ENCODE data around the gene EEFSEC. TPM values are rescaled to one million over a fixed set of nuclear protein-coding genes. Genes with fewer than 3 reads are reported as not detected.

Gene EEFSEC
- total and polyA plus RNA-seq, 2 of the 8 experiments (the other 6 are each of a cell fraction or from before 2014, with no cell fraction given): 13.1 to 19.8 TPM

DNA sequence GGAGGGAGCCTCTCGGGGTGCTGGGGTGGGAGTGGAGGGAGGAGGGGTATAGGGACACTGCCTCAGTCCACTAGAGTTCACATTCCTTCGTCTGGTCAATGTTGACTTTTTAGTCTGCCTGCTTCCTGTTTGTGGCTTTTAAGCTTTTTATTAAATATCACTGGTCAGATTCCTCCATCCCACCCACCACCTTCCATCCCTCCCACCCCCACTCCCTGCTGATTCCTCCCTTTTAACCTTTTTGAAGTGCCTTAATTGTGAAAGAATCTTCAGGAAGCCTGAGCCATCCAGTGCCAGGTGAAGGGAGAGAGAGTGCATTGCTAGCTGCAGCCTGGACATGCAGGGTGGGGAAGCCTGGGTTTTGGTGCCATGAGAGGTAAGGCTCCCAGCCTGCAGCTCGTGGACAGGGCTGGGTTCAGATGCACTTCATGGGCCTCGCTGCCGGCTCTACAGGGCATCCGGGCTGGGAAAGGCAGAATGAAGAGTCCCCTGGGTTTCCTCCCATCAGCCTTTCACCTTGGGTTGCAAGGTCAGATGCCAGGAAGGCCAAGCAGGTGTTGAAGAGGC lies 207.5 kb downstream of the EEFSEC start (continued):
- TF ChIP-seq CHD7 (IDR thresholded peaks at IDR 0.05; ENCODE audit: insufficient replicate concordance, low read length) (no peak), SIN3A (conservative IDR thresholded peaks at IDR 0.05 in 1 of 2, IDR thresholded peaks at IDR 0.05 in 1 of 2; ENCODE audit: low read depth in 1 of 2, low read length in 2 of 2) (no peak), TAF7 (optimal IDR thresholded peaks at IDR 0.05; ENCODE audit: borderline replicate concordance, low read depth, low read length) (no peak)
